Tibial artery (tissue), 4 donors: ENCODE measurements around the gene ATP13A3.

ENCODE experiments used
- DNase-seq, 2 donors: peaks; one replicate each; pipeline ENCODE4 v3.0.0-alpha.2; 2019
- H3K27ac ChIP-seq, 2 donors: fragments of 200-600 bp; sonication (generic) in 1 of 2; 1 replicate in 1 of 2; 2 replicates in 1 of 2; pipeline ENCODE4 v1.5.1; 2018 to 2019; ENCODE audit warnings: mild to moderate bottlenecking in 1 of 2
- H3K27me3 ChIP-seq, 2 donors: fragments of 200-600 bp; sonication (generic) in 1 of 2; one replicate each; pipeline versions ENCODE4 v1.5.1 to v1.6.0; 2016 to 2019
- H3K36me3 ChIP-seq, 3 donors: fragments of 200-600 bp; sonication (generic) in 2 of 3; one replicate each; pipeline ENCODE4 v1.5.1; 2016 to 2019; ENCODE audit warnings: mild to moderate bottlenecking in 2 of 3
- H3K4me1 ChIP-seq, 4 donors: fragments of 200-600 bp; sonication (generic) in 2 of 4; 1 replicate in 3 of 4; 2 replicates in 1 of 4; pipeline ENCODE4 v1.5.1; 2016 to 2019
- H3K4me3 ChIP-seq, 2 donors: fragments of 200-600 bp; sonication (generic) in 1 of 2; 1 replicate in 1 of 2; 2 replicates in 1 of 2; pipeline ENCODE4 v1.5.1; 2018 to 2019; ENCODE audit warnings: mild to moderate bottlenecking in 2 of 2
- H3K9me3 ChIP-seq, 3 donors: fragments of 200-600 bp; sonication (generic) in 1 of 3; one replicate each; pipeline ENCODE4 v1.5.1; 2016 to 2019
- CTCF ChIP-seq, 2 experiments: fragments of 200-600 bp in 1 of 2; fragments of 450-650 bp in 1 of 2; IDR thresholded peaks; one replicate each; pipeline ENCODE4 v1.5.1; 2017 to 2019; ENCODE audit warnings: antibody characterized with exemption in 2 of 2, mild to moderate bottlenecking in 1 of 2, moderate library complexity in 1 of 2
- intact Hi-C: fragments of 100-400 bp; cut with DNase I; formaldehyde crosslinking; loops from one replicate; pipeline ENCODE4 v1.15.0; 2023; ENCODE audit warnings: low total_unique reads

Gene ATP13A3

GRCh38 chr3:194368918-194369317, 117.9 kb downstream of the ATP13A3 start:
- H3K36me3 ChIP-seq, result no peaks in the 10 kb centered on the region
- H3K4me3 ChIP-seq, result no peak overlapping the region
- H3K27me3 ChIP-seq, result peaks cover 0 to 43% of the 10 kb centered on the region in 2 donors
- DNase-seq, result no peak
- H3K4me1 ChIP-seq, result peaks cover 0 to 21% (median 5%) of the 10 kb centered on the region in 4 donors
- no peaks in the 10 kb centered on the region for H3K9me3 ChIP-seq
- intact Hi-C loops, result no loop called here
- TF ChIP-seq CTCF (IDR thresholded peaks at IDR 0.05), result no peak
- no peak overlapping the region for H3K27ac ChIP-seq

GRCh38 chr3:194367992-194368841, 118.6 kb downstream of the ATP13A3 start:
- Histone ChIP-seq H3K27me3 (peaks cover 0 to 39% of the 10 kb centered on the region in 2 donors), H3K4me1 (peaks cover 0 to 21% (median 5%) of the 10 kb centered on the region in 4 donors), H3K9me3 (no peaks in the 10 kb centered on the region), H3K27ac (no peak overlapping the region), H3K4me3 (no peak overlapping the region), H3K36me3 (no peaks in the 10 kb centered on the region)
- TF ChIP-seq CTCF (IDR thresholded peaks at IDR 0.05), result no peak
- intact Hi-C loops, result no loop called here
- no peak for DNase-seq

- intact Hi-C loops, result no loop called here
- H3K4me1 ChIP-seq, result peaks cover 0 to 21% (median 5%) of the 10 kb centered on the region in 4 donors
- DNase-seq, result no peak
- no peaks in the 10 kb centered on the region for H3K9me3 ChIP-seq
- no peak overlapping the region for H3K4me3 ChIP-seq
- TF ChIP-seq CTCF (IDR thresholded peaks at IDR 0.05), result no peak
- peaks cover 0 to 24% of the 10 kb centered on the region in 2 donors for H3K27me3 ChIP-seq
- no peak overlapping the region for H3K27ac ChIP-seq
- no peaks in the 10 kb centered on the region for H3K36me3 ChIP-seq
Measured at GRCh38 chr3:194365978-194366490, 120.8 kb downstream of the ATP13A3 start.

- H3K27ac ChIP-seq, result no peak overlapping the region
- H3K27me3 ChIP-seq, result peaks cover 0 to 24% of the 10 kb centered on the region in 2 donors
- peaks cover 0 to 21% (median 5%) of the 10 kb centered on the region in 4 donors for H3K4me1 ChIP-seq
- TF ChIP-seq CTCF (IDR thresholded peaks at IDR 0.05), result no peak
- no peaks in the 10 kb centered on the region for H3K9me3 ChIP-seq
- no peak overlapping the region for H3K4me3 ChIP-seq
- intact Hi-C loops, result no loop called here
- no peak for DNase-seq
- no peaks in the 10 kb centered on the region for H3K36me3 ChIP-seq
Measured at GRCh38 chr3:194365526-194365925, 121.3 kb downstream of the ATP13A3 start.

GRCh38 chr3:194364652-194365434, 122.0 kb downstream of the ATP13A3 start:
- no peak overlapping the region for H3K4me3 ChIP-seq
- peaks cover 0 to 26% of the 10 kb centered on the region in 2 donors for H3K27me3 ChIP-seq
- H3K4me1 ChIP-seq, result peaks cover 0 to 19% (median 5%) of the 10 kb centered on the region in 4 donors
- TF ChIP-seq CTCF (IDR thresholded peaks at IDR 0.05), result no peak
- no peak overlapping the region for H3K27ac ChIP-seq
- intact Hi-C loops, result no loop called here
- no peaks in the 10 kb centered on the region for H3K36me3 ChIP-seq
- no peaks in the 10 kb centered on the region for H3K9me3 ChIP-seq
- DNase-seq, result no peak
